Measurements from ENCODE around the gene VWC2L.

The VWC2L gene

GRCh38 chr2:214410918-214411554, at the start of gene VWC2L:
Gene VWC2L, plus strand, starts transcription at chr2:214411054. Its CDS starts 3,140 bp downstream, at chr2:214414194.
- DNase-seq: peak; percentile 57

DNA sequence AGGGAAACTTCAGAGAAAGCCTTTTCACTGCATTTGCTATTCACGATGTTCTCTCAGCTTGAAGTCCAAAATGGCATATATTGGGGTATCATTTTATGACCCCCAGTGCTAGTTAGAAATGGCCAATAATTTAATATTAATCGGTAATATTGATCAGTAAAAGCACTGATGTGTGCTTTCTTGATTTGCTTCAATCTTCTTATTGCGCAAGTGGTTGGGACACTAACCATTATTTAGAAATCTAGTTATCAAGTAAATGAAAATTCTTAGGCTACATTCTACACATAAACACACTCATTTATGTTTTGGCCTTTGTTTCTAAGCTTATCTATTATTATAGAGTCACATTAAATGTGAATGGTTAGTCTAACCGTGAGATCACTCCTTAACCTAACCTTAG, 49.7 kb upstream of the VWC2L start:
- no peak for DNase-seq

- DNase-seq: no peak
These were observed 45.3 kb upstream of the VWC2L start for GRCh38 chr2:214365549-214365948.

- DNase-seq: no peak
These were observed 43.7 kb upstream of the VWC2L start for GRCh38 chr2:214367171-214367570.

- no peak for DNase-seq
These were observed 34.1 kb upstream of the VWC2L start for GRCh38 chr2:214376618-214377285.

DNA sequence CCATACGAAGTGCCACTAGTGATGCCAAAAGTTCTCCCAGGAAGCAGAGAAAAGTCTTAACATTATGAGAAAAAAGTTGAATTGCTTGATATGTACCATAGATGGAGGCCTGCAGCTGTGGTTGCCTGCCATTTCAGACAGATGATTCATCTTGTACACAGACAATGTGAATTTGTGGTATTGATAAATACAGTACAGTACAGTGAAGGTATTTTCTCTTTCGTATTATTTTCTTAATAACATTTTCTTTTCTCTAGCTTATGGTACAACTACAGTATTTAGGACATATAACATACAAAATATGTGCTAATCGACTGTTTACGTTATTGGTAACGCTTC, 33.6 kb upstream of the VWC2L start:
- DNase-seq: no peak

- no peak for DNase-seq
These were observed 32.3 kb upstream of the VWC2L start for GRCh38 chr2:214378455-214379103.

- no peak for DNase-seq
These were observed 31.6 kb upstream of the VWC2L start for GRCh38 chr2:214379227-214379626.

- no peak for DNase-seq
These were observed 30.2 kb upstream of the VWC2L start for GRCh38 chr2:214380681-214381080.

- DNase-seq: no peak
These were observed 28.6 kb upstream of the VWC2L start for GRCh38 chr2:214382229-214382628.

GRCh38 chr2:214386720-214387119, 24.1 kb upstream of the VWC2L start:
- no peak for DNase-seq

DNA sequence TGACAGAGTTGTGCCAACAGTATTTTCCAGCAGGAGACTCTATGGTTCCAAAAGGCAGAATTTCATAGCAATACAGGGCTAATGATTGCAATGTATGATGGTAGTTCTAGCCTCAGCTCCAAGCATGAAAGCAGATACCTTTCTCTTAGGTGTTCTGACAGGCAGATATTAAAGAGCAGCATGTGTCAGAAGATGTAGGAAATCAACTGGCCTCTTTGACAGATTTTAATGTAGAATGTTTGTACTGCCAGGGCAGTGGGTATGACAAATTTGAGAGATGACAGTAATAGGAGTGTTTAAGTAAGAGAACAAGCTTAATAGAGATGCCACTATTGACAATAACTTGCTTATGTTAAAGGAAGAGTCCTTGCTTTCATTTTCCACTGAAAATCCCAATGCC, 21.5 kb upstream of the VWC2L start:
- DNase-seq: no peak

DNA sequence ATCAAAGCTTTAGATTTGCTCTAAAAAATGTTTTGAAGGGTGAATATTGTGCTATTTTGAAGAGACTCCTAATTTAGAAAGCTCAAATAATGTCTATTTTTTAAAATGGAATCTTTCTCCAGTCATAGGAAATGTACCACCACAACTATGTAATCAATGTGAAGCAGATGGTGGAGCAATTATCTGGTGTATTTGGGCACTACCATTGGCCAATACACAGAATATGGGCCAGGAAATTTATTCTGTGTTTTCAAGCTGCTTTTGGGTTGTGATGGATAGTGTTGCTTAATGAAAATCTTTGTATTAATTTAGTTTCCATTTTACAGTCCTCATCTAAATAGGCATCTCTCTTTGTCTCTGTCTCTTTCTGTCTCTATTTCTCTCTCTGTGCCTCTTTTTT, 17.1 kb upstream of the VWC2L start:
- no peak for DNase-seq

- no peak for DNase-seq
These were observed 15.8 kb upstream of the VWC2L start for GRCh38 chr2:214395040-214395439.

DNA sequence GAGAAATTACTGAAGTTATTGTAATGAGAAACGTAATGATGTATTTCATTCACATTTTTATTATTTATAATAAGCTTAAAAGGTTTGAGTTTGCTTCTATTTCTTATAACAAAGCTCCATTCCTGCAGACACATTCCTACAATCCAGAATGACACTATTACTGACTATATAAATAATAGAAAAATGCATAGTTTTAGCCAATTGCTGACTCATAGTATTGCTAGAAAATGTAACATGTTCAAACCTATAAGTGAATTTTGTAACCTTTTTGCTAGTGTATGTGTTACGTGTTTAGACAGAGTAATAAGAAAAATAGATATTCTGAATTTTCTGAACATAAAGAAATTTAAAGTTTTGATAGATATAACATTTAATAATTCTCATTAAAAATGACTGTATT, 9.3 kb upstream of the VWC2L start:
- no peak for DNase-seq

GRCh38 chr2:214410128-214410775, 602 bp upstream of the VWC2L start:
- no peak for DNase-seq

- no peak for DNase-seq
These were observed 1.8 kb downstream of the VWC2L start for GRCh38 chr2:214412679-214413078.

- no peak for DNase-seq
These were observed 25.6 kb downstream of the VWC2L start for GRCh38 chr2:214436470-214436869.

GRCh38 chr2:214450118-214450894, 39.5 kb downstream of the VWC2L start:
- no peak for DNase-seq

GRCh38 chr2:214451516-214452275, 40.8 kb downstream of the VWC2L start:
- no peak for DNase-seq

DNA sequence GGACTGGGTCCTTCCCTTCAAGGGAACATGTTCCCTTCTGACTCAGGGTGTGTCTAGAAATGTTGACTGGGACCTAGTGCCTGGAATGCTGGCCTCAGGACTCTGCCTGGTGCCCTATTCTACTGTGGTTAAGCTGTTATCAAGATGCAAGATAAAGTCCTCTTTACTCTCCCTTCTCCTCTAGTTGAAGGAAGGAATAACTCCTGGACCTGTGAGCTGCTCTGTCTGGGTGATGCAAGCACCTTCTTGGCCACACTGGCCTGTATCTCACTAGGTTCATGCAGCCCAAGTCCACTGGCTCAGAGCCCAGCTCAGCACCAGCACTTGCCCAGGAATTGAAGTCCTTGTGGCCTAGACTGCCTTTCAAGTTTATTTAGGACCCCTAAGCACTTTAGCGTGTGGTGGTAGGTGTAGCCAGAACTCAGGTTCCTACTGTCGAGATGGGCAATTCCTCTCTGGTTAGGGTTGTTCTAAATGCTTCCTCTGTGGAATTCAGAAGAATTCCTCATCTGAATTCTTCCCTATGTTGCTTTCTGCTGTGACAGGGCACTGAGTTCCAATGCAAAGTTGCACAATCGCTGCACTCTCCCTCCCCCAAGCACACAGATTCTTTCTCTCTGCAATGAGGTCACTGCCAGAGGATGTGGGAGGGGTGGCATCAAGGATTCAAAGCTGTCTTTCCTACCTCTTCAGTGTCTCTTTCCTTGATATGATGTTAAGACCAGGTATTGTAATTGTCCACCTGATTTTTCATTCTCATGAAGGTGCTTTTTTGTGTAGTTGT, 54.7 kb downstream of the VWC2L start:
- no peak for DNase-seq

DNA sequence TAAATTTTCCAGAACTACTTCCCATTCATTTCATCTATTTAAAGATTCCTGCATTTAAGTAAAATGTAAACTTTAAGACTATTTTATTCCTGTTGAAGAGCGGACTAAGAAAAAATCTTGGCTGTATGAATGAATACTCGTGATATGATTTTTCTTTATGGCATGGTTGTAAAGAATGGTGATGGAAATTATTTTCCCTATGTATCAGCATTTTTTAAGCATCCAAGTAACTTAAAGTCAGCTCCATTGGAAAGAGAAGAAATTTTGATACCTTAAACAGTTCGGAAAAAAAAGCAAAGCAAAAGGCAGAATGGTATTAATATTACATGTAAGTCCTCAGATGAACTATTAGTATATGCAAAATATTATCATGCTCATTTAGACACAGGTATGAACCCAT, 58.9 kb downstream of the VWC2L start:
- no peak for DNase-seq
